GM13976 (cell line): ENCODE data around the gene ZNF195.
"Not testable (repeated sequence)": the region's sequence is repeated elsewhere in the genome, so short reads cannot be mapped to it uniquely, and the experiment has no call there.

Source experiments
- DNase-seq: peaks from one replicate; pipeline ENCODE4 v3.0.0; 2012; ENCODE audit warnings: low spot score
- in situ Hi-C: fragments of 300-500 bp; cut with MboI; formaldehyde crosslinking; loops from one replicate; pipeline ENCODE4 v1.12.0; 2022; ENCODE audit warnings: low sequenced_read_pairs, mixed read lengths, inconsistent platforms; ENCODE audit not compliant: unreplicated experiment
- TF ChIP-seq, protein P1 (sequence below): IDR thresholded peaks from 2 replicates; pipeline ENCODE4 v1.5.1; 2012; ENCODE audit warnings: borderline replicate concordance, mild to moderate bottlenecking; ENCODE audit not compliant: insufficient read depth; ENCODE audit errors: extremely low read depth, missing control alignments, control extremely low read depth

ZNF195 gene

DNA sequence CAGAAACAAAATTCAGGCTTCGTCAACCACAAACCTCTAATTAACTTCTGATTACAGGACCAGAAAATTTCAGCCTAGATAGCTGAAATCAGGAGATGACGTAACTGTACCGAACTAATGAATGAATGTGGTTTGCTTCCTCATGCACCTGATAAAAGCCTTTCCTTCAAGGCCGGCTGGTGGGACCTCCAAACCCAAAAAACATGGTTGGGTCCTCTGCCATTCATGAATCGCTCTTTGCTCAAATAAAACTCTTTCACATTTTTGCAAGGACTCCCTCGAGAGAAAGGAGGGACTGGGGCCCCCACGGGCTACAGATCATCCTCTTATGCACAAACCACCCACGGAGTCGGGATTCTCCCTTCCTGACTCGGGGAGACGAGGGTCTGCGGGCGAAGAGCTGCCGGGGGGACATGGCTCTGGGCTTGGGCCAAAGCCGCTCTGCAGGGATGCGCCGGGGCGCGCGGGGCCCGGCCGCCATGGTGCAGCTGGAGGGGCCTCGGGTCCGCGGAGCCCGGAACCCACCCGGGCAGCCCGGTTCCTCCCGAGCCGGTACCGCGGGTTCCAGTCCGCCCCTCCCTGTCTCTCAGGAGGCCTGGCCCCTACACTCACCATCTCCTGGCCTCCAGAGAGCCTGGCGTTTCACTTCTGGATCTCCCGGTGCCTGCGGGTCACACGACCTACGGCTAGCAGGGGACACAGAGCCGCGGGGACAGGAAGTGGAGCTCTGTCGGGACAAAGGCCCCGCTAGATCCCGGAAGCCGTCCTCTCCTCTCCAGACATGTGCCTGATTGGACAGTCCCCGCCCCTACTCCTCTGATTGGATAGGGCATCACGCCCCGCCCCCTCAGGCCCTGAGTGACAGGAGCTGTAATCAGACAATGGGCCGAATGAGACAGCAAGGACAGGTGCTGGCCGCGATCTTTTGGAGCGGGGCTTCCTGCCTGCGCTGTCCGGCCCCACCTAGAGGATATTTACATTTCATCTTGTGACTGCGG is at the start of gene ZNF195:
ZNF195 (minus strand) TSS at position 721 of the 998 bp plus-strand sequence; CDS start at position 615, 106 bp downstream.
- TF ChIP-seq, protein P1, sequence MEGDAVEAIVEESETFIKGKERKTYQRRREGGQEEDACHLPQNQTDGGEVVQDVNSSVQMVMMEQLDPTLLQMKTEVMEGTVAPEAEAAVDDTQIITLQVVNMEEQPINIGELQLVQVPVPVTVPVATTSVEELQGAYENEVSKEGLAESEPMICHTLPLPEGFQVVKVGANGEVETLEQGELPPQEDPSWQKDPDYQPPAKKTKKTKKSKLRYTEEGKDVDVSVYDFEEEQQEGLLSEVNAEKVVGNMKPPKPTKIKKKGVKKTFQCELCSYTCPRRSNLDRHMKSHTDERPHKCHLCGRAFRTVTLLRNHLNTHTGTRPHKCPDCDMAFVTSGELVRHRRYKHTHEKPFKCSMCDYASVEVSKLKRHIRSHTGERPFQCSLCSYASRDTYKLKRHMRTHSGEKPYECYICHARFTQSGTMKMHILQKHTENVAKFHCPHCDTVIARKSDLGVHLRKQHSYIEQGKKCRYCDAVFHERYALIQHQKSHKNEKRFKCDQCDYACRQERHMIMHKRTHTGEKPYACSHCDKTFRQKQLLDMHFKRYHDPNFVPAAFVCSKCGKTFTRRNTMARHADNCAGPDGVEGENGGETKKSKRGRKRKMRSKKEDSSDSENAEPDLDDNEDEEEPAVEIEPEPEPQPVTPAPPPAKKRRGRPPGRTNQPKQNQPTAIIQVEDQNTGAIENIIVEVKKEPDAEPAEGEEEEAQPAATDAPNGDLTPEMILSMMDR: no peak
- in situ Hi-C loops: loop anchor here (25.0 kb wide), 1 partner anchor 141 kb away; the partner anchor contains the start of gene MRGPRE
- peak; percentile 98 for DNase-seq

DNA sequence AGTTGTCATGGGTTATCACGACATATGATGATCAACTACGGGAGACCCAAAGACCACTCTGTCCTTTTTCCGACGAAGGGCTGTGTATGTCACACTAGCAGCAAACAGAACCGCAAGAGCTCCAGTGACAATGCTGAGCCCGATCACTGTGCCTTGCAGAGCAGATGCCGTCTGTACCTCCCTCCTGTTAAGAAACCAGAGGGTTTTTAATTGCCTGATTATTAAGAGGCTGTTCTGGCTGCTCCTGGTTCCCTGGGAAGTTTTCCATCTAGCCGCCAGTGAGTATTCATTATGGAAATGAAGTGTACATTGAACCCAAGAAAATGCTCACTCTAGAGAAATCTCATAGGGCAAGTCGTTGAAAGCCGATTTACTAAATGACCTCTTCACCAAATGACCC is 49.1 kb upstream of the ZNF195 start:
- in situ Hi-C loops, DNase-seq: not testable (repeated sequence)

DNA sequence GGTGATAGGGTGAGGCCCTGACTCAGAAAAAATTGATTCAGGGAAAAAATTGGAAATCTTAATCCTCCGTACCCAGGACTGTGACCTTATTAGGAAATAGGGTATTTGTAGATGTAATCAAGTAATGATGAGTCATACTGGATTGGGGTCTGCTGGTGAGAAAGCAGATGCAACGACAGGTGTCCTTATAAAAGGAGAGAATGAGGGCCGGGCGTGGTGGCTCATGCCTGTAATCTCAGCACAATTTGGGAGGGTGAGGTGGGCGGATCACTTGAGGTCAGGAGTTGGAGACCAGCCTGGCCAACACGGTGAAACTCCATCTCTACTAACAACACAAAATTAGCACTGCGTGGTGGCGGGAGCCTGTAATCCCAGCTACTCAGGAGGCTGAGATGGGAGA is 47.6 kb upstream of the ZNF195 start:
- DNase-seq, in situ Hi-C loops: not testable (repeated sequence)

DNA sequence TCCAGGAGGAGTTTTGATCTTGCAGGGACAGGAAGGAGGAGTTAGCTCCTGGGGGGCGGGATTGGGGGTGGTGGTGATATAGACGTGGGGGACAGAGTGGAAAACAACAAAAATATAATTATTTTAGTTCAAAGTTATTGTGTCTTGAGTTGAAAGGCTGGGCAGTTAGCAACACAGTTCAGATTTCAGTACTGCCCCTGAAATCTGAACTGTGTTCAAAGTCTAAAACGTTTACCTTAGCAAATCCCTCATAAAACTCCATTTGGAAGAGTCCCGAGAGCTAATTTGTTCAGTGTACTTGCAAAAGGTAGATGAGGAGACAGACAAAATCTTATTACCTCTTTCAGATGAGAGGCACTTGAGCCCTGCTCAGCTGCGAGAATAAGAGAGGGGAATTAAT is 45.0 kb upstream of the ZNF195 start:
- DNase-seq, in situ Hi-C loops: not testable (repeated sequence)

DNA sequence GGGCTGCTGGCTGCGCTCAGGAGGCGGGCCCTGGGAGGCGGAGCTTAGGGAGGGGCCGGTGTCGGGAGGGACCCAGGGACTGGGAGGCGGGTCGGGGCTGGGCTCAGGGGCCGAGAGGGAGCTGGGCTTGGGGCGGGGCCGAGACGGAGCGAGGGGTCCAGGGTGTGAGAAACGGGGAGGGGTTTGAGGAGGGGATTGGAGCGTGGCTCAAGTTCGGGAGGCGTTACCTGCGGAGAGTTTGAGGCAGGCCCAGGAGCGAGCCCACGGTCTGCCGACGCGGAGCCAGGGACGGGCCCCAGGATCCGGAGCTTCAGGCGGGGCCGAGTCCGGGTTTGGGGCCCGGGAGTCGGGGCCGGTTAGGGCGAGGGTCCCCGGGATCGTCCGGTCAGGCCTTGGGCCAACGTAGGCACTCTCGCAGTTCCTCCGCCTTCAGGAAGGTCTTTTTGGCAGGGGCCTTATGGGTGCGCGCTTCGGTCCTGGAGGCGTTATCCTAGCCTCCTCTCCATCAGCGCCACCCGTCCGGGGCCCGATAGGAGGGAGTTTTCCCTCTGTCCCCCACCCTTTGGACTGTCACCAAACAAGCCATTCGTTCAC is 44.3 kb upstream of the ZNF195 start:
- in situ Hi-C loops, DNase-seq: not testable (repeated sequence)

DNA sequence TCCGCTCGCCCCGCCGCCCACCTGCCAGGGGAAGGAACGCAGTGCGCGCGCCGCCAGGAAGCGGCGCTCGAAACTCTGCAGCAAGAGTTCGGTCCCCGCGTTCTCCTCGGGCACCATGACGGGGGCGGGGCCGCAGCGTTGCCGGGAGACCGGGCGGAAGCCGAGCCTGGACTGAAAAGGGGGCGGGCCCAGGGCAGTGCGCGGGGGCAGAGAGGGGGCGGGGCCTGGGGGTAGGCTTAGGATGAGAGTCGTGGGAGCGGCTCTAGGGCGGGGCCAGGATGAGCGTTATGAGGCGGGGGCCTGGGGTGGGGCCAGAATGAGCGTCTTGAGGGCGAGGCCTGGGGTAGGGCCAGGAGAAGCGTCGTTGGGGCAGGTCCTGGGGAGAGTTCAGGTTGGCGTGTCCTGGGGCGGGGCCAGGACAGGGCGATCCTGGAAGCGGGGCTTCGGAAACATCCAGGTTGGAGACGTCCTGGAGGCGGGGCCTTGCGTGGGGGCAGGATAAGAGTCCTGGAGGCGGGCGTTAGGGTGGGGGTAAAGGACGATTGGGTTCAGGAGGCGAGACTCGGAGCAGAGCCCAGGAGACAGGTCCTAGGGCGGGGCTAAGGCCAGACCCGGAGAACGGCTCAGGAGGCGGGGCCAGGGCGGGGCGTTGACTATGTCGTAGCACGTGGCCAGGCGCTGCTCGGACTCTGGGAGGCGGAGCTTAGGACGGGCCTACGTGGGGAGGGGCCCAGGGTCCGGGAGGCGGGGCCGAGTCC is 43.6 kb upstream of the ZNF195 start:
- peak; percentile 85 for DNase-seq
- in situ Hi-C loops: not testable (repeated sequence)

DNA sequence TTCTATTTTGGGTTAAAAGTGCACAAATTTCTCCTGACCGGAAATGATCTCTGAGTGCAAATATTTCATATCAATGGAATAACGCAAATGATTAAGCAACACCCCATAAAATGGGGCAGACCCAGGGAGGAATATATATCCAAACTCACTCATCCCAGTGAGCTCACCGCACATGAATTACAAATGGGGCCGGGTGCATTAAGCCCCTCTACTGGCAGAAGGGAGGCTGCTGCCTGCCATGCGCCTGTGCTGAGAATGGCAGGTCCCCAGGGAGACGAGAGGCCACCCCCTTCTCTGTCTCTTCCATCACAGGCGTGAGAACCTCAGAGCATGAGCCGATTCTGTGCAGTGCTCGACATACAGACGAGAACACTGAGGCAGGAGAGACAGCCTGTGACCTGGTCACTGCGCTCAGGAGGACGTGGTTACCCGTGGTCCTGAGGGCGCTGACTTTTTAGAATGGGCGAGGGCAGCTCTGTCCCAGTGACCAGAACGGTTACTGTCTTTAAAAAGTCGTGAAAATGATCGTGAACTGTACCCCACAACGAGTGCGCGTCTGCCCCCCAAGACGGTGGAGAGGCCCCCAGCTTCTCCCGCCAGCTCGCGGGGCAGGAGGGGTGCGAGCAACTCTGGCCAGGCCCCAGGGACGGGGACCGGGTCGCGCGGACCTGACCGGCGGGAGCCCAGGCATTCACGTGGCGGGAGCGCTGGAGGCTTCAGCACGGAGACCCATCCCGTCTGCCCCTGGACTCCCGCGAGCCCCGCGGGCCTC is 42.8 kb upstream of the ZNF195 start:
- DNase-seq, in situ Hi-C loops: not testable (repeated sequence)

DNA sequence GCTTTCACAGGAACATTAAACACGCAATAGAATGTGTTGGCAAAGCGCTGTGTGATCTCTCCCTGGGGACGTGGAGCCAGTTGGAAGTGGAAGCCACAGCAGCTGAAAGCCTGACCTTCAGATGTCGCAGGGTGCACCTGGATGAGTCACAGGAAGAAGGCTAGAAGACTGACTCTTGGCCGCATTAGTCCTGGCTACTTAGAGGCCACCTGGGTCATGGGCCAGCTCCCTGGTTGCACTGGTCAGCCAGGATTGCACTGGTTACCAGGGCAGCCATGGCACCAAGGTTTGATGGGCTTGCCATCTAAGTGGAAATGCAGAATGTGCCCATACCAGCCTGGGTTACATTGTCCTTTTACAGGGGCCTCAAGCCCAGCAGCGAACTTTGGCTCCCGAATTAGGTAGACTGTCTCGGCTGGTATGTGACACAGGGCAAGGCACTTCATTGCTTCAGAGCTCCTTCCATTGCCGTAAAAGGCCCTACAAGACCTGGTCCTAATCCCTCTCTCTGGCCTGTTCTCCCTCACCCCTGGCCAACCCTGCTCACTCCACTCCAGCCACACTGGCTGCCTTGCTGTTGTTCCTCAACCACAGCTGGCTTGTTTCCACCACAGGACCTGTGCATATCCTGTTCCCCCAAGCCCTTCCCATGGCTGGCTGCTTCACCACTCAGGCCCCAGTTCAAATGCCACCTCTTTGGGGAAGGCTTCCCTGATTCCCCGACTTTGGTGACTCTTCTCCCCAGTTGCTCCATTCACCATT is 41.5 kb upstream of the ZNF195 start:
- DNase-seq, in situ Hi-C loops: not testable (repeated sequence)

DNA sequence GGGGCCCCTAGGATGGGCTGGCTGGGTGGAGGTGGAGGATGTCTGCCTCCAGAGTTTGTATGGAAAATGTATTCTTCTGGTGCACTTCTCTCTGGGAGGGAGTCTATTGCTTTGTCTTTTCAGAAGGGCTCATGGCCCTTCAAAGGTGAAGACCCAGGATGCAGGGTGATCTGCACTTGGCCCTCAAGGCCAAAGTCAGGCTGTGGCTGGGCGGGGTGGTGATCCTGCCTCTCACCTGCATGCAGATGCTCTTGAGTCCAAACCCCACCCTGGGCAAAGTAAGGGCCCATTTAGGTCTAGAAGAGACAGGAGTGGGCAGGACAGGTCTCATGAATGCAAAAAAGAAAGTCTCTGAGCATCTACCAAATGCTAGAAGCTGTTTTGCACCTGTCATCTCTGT is 40.5 kb upstream of the ZNF195 start:
- DNase-seq, in situ Hi-C loops: not testable (repeated sequence)

DNA sequence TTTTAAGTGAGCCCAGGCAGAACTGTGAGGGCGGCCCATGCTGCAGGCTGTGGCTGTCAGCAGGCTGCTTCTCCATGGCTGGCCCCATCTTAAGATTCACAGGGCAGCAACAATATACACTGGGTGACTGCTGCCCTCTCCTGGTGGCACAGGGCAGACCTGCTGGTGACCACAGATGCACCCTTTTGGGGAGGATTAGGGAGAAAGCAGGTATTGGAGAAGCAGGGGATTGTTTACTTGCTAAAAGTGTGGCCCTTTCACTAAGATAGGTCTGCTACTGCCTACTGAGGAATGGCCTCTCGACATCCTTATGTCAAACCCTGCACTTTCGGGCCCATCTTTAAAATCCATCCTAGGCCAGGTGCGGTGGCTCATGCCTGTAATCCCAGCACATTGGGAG is 38.1 kb upstream of the ZNF195 start:
- DNase-seq, in situ Hi-C loops: not testable (repeated sequence)

DNA sequence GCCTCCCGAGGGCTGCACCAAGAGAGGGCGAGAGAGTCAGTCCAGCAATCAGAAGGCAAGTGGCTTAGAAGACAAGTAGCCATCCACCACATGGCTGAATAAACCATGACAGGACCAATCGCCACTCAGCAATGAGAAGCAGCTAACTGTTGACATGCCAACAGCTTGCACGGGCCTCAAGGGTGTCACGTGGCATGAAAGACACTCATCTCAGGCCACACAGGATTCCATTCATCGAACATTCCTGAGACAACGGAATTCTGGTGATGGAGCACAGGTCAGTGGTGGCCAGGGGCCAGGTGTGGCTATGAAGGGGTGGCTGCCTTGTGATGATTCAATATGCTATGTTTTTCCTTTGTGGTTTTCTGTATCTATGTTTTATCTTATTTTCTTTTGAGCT is 36.4 kb upstream of the ZNF195 start:
- in situ Hi-C loops, DNase-seq: not testable (repeated sequence)

DNA sequence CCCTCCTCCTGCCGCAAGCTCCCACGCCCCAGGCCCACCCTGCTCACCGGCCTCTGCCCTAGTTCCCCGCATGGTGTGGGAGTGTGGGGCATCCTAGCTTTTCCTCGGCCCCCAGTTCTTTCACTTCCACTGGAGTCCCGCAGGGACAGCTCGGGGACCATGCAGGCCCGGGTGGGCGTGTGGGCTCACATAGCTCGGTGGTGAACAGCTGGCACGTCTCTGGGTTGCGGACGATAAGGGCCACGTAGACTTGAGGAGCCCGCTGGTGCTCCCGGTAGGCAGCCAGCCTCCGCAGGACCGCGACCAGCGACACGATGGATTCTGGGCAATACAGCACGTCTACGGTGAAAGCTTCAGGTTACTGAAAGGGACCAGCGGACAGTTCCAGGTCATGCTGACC is 34.7 kb upstream of the ZNF195 start:
- DNase-seq, in situ Hi-C loops: not testable (repeated sequence)
